Left colon (tissue), 2 donors: ENCODE results near the gene AK2. TPM values are rescaled to one million over a fixed set of nuclear protein-coding genes. Genes with fewer than 3 reads are reported as not detected.

ENCODE experiments used
- ATAC-seq: fragments of 200-7000 bp; cut with Tn5 transposase; one replicate; pipeline ENCODE4 v1.9.1; 2020; ENCODE audit warnings: mild to moderate bottlenecking, moderate library complexity
- DNase-seq, 2 donors: peaks; one replicate each; pipeline ENCODE4 v3.0.0-alpha.2; 2020
- intact Hi-C, 2 donors: fragments of 100-400 bp; cut with DNase I in 1 of 2; cut with micrococcal nuclease in 1 of 2; formaldehyde crosslinking; loops; one replicate each; pipeline versions ENCODE4 v1.11.2 to v1.14.0; 2022; cut with DNase I, micrococcal nuclease
- total RNA-seq, 2 donors: library from RNA; stranded (reverse); fragmentation: NEBNext Ultra II Directional; extraction: Animal tissue kit (Norgen Biotek cat#: 25700); gene quantifications; one replicate each; pipeline ENCODE4 v1.2.1, GENCODE V29; 2021
- donor health status: DM: no; HTN: no; CAD: no.
- donor health status: DM: yes; HTN: yes; CAD: no.

Gene AK2
- total RNA-seq, 2 donors from 2014 or later: 173 to 222 TPM

- ATAC-seq (no peak), DNase-seq (no peak)
- intact Hi-C loops: no loop called here
Measured at GRCh38 chr1:32965251-32965747, 71.4 kb downstream of the AK2 start.

GRCh38 chr1:32964461-32965250 is 72.0 kb downstream of the AK2 start, which contains the start of gene RNF19B:
Gene RNF19B (minus strand): TSS chr1:32964809. CDS start chr1:32964685, 124 bp downstream.
- intact Hi-C loops: no loop called here
- ATAC-seq (peak; percentile 89), DNase-seq (peak; percentile 96 to 97)

GRCh38 chr1:32963746-32964460 is 72.8 kb downstream of the AK2 start:
- DNase-seq: peak; percentile 65 to 77
- intact Hi-C loops: no loop called here
- ATAC-seq: peak; percentile 46

- no peak for DNase-seq
- intact Hi-C loops: no loop called here
- peak; percentile 33 for ATAC-seq
Measured at GRCh38 chr1:32962248-32962896, 74.3 kb downstream of the AK2 start.

GRCh38 chr1:32960819-32961355 is 75.8 kb downstream of the AK2 start:
- intact Hi-C loops: no loop called here
- no peak for DNase-seq
- ATAC-seq: no peak

GRCh38 chr1:32960342-32960741 is 76.3 kb downstream of the AK2 start:
- no peak for DNase-seq
- ATAC-seq: no peak
- intact Hi-C loops: no loop called here

GRCh38 chr1:32958827-32959226 is 77.9 kb downstream of the AK2 start:
- DNase-seq (no peak), ATAC-seq (no peak)
- intact Hi-C loops: no loop called here

Other genes with a start within 250 kb of the AK2 start
- 10 to 100 TPM; 41.7 to 88.3 TPM for gene YARS1, start 219.5 kb downstream of the AK2 start, total RNA-seq
- gene S100PBP, start 219.2 kb downstream of the AK2 start, total RNA-seq: 10 to 100 TPM; 29.1 to 29.5 TPM
- under 1 TPM; 0.22 to 0.85 TPM for gene FNDC5, start 166.0 kb downstream of the AK2 start, total RNA-seq
- 1 to 10 TPM; 1.5 to 1.9 TPM for gene HPCA, start 150.4 kb downstream of the AK2 start, total RNA-seq
- gene TMEM54, start 135.5 kb downstream of the AK2 start, total RNA-seq: 100 to 1,000 TPM; 739 to 855 TPM
- 10 to 100 TPM; 64.1 to 77.3 TPM for gene RNF19B, start 72.1 kb downstream of the AK2 start, total RNA-seq
- gene AZIN2, start 44.3 kb upstream of the AK2 start, total RNA-seq: 10 to 100 TPM; 10.1 to 22.7 TPM
- 1 to 10 TPM; 4.5 to 6.7 TPM for gene TRIM62, start 145.2 kb upstream of the AK2 start, total RNA-seq
- 10 to 100 TPM in 1 of 2 donors, 1 to 10 TPM in 1; 8.1 to 14.7 TPM for gene ZNF362, start 219.6 kb upstream of the AK2 start, total RNA-seq